Measurements from ENCODE around the gene CKMT1B.
"Not testable (repeated sequence)": the region's sequence is repeated elsewhere in the genome, so short reads cannot be mapped to it uniquely, and the experiment has no call there.

Gene CKMT1B

GRCh38 chr15:43638464-43639204, 44.8 kb downstream of the CKMT1B start:
- DNase-seq (ENCODE audit: low spot score): not testable (repeated sequence)

Measured in cerebellar cortex (tissue), 1 donor.